Vagina (tissue), 2 donors: ENCODE measurements around the gene SPEM2.

Source experiments
- POLR2A ChIP-seq, 2 donors: fragments of 450-650 bp; IDR thresholded peaks; one replicate each; pipeline ENCODE4 v1.6.1; 2017; ENCODE audit warnings: antibody characterized with exemption in 2 of 2, mild to moderate bottlenecking in 2 of 2, moderate library complexity in 2 of 2
- TF ChIP-seq, protein P1 (sequence below), 3 experiments: fragments of 450-650 bp in 2 of 3; fragments of 200-600 bp in 1 of 3; sonication (generic) in 1 of 3; IDR thresholded peaks; one replicate each; pipeline ENCODE4 v1.5.1; 2017 to 2019; ENCODE audit warnings: antibody characterized with exemption in 3 of 3, mild to moderate bottlenecking in 2 of 3, moderate library complexity in 2 of 3

DNA sequence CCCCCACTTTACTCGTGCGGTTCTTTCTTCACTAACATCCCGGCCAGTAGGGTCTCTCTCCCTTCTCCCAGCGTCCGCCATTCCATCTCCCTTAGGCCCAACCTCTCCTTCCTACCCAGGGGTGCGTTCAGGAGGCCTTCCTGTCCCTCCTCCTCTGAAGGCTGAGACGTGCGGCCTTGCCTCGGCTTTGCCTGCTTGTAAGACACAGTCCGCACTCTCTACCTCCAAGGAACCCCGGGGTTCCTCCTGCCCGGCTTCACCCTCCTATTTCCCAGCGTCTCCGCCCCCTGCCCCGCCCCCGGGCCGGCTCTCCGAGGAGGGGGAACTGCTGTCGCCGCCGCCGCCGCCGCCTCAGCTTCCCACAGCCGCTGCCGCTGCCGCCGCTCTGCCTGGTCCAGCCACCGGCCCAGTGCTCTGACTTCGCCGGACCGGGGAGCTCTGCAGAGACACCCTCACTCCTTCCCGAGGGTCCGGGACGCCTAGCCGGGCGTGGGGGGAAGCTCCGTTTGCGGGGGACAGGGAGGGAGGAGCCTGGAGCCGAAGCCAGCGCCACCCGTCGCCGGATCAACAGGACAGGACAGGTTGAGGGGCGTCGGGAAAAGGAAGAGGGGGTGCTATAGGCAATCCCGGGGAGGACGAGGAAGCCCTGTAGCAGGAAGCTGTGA lies 12.7 kb downstream of the SPEM2 start:
- no peak for TF ChIP-seq POLR2A (IDR thresholded peaks at IDR 0.05)
- TF ChIP-seq, protein P1, sequence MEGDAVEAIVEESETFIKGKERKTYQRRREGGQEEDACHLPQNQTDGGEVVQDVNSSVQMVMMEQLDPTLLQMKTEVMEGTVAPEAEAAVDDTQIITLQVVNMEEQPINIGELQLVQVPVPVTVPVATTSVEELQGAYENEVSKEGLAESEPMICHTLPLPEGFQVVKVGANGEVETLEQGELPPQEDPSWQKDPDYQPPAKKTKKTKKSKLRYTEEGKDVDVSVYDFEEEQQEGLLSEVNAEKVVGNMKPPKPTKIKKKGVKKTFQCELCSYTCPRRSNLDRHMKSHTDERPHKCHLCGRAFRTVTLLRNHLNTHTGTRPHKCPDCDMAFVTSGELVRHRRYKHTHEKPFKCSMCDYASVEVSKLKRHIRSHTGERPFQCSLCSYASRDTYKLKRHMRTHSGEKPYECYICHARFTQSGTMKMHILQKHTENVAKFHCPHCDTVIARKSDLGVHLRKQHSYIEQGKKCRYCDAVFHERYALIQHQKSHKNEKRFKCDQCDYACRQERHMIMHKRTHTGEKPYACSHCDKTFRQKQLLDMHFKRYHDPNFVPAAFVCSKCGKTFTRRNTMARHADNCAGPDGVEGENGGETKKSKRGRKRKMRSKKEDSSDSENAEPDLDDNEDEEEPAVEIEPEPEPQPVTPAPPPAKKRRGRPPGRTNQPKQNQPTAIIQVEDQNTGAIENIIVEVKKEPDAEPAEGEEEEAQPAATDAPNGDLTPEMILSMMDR (IDR thresholded peaks at IDR 0.05) = no peak
